Breast epithelium (tissue), 3 donors: ENCODE measurements around the gene MTR.

Experiments
- CTCF ChIP-seq, 3 donors: fragments of 450-650 bp; IDR thresholded peaks; one replicate each; pipeline ENCODE4 v1.5.1; 2016 to 2017; ENCODE audit warnings: antibody characterized with exemption in 3 of 3, mild to moderate bottlenecking in 3 of 3, moderate library complexity in 3 of 3
- POLR2A ChIP-seq: fragments of 450-650 bp; IDR thresholded peaks from one replicate; pipeline ENCODE4 v1.6.1; 2016; ENCODE audit warnings: antibody characterized with exemption, mild to moderate bottlenecking, moderate library complexity

GRCh38 chr1:236808005-236808404 lies 12.9 kb downstream of the MTR start:
- TF ChIP-seq CTCF (IDR thresholded peaks at IDR 0.05) = no peak
- TF ChIP-seq POLR2A = no peak
